Activated CD4-positive, alpha-beta T cell treated with anti-CD3 and anti-CD28 coated beads for 48 hours (primary cell): ENCODE measurements around the gene PANX1.
"Not testable (repeated sequence)": the region's sequence is repeated elsewhere in the genome, so short reads cannot be mapped to it uniquely, and the experiment has no call there.

Experiments
- DNase-seq: peaks from one replicate; pipeline ENCODE4 v3.0.0-alpha.2; 2020

PANX1 gene

GRCh38 chr11:94150704-94151685 lies 22.4 kb downstream of the PANX1 start:
- DNase-seq, result no peak

- peak; percentile 49 for DNase-seq
Observed at GRCh38 chr11:94151903-94152677, 23.4 kb downstream of the PANX1 start.

- no peak for DNase-seq
Observed at GRCh38 chr11:94152678-94153065, 24.0 kb downstream of the PANX1 start.

DNA sequence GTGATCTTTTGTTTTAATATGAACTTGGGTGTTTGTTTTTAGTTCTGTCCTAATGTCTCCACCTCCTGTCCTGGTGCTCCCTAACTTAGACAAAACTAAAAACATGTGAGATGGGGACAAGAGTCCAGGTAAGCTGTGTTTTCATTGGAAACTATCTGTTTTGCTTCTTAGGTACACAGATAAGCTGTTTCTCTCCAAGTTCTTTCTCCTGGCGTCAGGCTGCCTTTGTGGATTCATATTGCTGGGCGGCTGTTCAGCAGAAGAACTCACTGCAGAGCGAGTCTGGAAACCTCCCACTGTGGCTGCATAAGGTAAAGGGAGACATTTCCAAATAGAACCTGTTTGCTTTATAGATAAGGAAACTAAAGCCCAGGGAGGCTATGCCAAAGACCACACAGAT lies 24.7 kb downstream of the PANX1 start:
- DNase-seq, result no peak

GRCh38 chr11:94154095-94154856 lies 25.6 kb downstream of the PANX1 start:
- DNase-seq, result no peak

DNA sequence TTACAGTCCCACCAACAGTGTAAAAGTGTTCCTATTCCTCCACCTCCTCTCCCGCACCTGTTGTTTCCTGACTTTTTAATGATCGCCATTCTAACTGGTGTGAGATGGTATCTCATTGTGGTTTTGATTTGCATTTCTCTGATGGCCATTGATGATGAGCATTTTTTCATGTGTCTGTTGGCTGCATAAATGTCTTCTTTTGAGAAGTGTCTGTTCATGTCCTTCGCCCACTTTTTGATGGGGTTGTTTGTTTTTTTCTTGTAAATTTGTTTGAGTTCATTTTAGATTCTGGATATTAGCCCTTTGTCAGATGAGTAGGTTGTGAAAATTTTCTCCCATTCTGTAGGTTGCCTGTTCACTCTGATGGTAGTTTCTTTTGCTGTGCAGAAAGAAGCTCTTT lies 28.7 kb downstream of the PANX1 start:
- DNase-seq, result not testable (repeated sequence)

DNA sequence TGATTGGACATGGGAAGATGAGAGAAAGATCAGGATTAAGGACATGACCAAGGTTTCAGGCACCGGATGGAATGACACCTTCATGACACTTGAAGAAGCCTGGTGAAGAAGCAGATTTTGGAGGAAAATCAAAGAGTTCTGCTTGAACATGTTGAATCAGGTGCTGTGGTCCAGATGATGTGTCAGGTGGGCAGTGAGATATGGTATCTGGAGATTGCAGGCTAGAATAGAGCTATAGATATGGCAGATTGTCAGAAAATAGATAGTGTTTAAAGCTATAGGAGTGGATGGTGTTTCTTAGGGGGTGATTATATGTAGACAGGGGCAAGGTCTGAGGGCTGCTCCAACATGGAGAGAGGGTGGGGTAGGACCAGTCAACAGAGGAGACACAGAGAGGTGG lies 40.2 kb downstream of the PANX1 start:
- no peak for DNase-seq

DNA sequence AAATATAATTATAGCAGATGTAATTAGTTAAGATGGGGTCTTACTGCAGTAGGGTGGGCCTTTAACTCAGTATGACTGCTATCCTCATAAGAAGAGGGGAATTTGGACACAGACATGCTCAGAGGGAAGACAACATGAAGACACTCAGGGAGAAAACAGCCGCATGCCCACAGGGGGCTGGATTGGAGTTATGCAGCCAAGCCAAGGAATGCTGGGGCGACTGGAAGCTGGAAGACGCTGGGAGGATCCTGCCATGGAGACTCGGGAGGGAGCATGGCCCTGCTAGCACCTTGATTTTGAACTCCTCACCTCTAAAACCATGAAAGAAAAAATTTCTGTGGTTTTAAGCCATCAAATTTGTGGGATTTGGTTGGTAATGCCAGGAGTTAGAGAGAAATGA lies 40.9 kb downstream of the PANX1 start:
- DNase-seq, result no peak

GRCh38 chr11:94169930-94170545 lies 41.4 kb downstream of the PANX1 start:
- DNase-seq, result no peak

GRCh38 chr11:94170953-94171352 lies 42.3 kb downstream of the PANX1 start:
- no peak for DNase-seq

- DNase-seq, result peak; percentile 59
Observed at GRCh38 chr11:94171693-94172440, 43.2 kb downstream of the PANX1 start.

DNA sequence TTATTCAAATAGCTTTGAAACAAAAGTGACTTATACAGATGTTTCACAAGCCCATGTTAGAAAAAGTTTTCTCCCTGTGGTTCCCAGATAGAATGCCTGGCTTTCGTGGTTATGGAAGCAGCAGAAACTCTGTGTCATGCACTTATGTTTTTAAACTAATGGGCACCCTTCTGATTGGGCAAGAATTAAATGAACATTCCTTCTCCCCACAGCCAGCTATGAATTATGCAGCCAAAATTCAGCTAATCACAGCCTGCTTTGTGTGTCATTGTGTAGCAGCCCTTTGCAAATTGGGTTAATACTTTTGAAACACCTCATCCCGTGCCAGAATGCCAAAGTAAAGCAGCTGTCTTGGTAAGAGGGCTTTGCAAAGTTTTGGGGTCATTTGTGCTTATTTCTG lies 46.9 kb downstream of the PANX1 start:
- no peak for DNase-seq

- DNase-seq, result no peak
Observed at GRCh38 chr11:94178331-94178730, 49.7 kb downstream of the PANX1 start.

DNA sequence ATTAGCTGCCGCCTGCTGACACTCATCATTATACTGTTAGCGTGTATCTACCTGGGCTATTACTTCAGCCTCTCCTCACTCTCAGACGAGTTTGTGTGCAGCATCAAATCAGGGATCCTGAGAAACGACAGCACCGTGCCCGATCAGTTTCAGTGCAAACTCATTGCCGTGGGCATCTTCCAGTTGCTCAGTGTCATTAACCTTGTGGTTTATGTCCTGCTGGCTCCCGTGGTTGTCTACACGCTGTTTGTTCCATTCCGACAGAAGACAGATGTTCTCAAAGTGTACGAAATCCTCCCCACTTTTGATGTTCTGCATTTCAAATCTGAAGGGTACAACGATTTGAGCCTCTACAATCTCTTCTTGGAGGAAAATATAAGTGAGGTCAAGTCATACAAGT lies 51.1 kb downstream of the PANX1 start:
- no peak for DNase-seq

DNA sequence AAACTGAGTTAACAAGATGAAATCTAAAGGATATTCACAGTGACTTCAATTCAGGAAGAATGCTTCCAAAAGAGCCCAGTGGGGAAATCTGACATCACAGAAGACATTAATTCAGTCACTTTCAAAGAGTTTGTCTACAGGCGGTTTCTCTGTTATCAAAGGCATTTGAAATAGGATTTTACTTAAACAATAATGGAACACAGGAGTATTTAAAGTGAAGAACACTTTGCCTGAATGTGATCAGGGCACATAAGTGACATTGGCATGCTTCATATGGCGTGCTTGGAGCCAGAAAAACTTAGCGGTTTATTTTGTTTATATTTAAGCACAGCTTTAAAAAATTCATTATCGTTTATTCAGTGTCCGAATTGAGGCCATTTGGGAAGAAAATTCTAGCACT lies 52.9 kb downstream of the PANX1 start:
- no peak for DNase-seq

DNA sequence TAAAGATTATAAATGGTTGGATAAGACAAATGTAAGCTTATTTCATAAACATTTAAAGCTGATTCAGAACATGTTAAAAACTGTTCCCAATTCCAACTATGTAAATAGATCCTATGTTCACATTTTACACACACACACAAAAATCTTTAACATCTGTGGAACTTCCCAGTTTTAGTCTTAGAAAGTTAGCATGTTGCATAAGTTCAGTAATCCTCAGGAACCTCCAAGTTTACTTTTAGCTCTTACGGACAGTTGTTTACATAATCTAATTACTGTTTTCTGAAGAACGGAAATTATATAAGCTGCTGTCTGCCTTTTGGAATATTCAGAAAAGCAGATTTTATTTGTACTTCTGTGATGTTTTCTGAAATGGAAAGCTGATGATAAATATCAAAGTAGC lies 53.3 kb downstream of the PANX1 start:
- DNase-seq, result no peak

DNA sequence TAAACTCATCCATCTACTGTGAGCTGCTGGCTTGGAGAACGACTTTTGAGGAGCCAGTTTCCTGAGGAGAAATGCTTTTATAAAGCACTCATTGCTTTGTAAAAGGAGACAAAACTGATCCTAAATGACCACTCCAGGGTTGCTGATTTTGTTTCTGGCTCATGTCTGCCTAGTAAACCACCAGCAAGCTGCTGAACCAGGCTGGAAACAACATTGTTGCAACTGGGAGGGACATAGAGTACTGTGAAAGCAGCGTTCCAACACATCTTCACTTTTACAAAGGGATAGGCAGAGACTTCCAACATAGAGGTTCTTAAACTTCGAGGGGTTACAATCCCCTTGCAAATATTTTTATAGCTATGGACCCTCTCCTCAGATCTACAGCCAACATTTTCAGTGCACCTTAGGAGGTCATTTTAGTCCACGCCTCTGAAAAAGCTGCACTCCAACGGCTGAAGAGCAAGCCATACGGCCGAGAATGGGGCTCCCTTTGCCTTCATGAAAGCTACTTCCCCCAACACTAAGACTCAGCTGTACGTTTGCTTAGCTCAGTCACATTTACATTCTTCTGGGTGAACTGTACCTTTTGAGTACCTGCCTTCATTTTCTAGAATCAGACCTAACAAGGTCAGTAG lies 54.7 kb downstream of the PANX1 start:
- no peak for DNase-seq

- DNase-seq, result peak; percentile 40
Observed at GRCh38 chr11:94183886-94184264, 55.2 kb downstream of the PANX1 start.

DNA sequence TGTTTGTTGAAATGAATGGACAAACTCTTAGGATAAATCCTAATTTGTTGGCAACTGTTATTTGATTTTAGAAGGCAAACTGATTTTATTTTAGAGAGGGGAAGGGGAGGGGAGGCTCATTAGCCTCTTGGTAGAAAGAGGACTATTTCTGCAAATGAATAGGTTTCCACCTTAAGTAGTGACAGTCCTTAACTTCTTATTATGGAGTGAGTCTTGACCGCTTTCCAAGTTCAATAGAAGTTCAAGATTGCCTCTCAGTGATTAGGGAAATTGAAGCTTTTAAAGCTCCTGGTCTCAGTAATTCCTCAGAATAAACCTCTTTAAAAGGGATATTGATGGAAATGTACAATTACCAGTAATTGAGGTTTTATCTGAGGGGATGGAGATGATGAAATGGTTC lies 55.7 kb downstream of the PANX1 start:
- DNase-seq, result no peak

DNA sequence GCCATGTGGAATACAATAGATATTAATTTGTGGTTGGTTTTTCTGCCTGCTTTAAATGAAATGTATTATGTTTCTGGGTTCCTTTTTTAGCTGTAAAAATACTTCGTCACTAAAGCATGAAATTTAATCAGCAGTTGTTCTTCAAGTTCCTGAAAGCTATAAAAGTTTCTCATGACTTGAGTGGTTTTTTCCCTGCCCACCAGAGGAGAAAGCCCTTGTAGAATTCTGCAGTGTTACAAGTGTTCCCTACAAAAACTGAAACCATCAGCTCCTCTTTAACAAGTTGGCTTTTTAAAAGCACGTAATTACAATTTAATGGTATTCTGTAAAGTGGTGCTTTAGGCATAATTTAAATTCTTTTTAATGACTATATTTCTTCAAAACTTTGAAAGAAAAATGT lies 56.2 kb downstream of the PANX1 start:
- no peak for DNase-seq

GRCh38 chr11:94185416-94186084 lies 56.9 kb downstream of the PANX1 start:
- DNase-seq, result no peak
